KOPT-K1 (cell line): ENCODE measurements around the gene UBE2D3.

Source experiments
- H3K27ac ChIP-seq: fragments of 200-600 bp; sonication (generic); 2 replicates; pipeline ENCODE4 v1.5.1; 2016; ENCODE audit warnings: antibody characterized with exemption, mild to moderate bottlenecking, low read depth, low read length; ENCODE audit not compliant: poor library complexity, severe bottlenecking
- H3K36me3 ChIP-seq: fragments of 200-600 bp; sonication (generic); 2 replicates; pipeline ENCODE4 v1.5.1; 2017; ENCODE audit warnings: antibody characterized with exemption, mild to moderate bottlenecking, low read length, moderate library complexity; ENCODE audit not compliant: insufficient read depth
- H3K9me3 ChIP-seq: fragments of 200-600 bp; sonication (generic); 2 replicates; pipeline ENCODE4 v1.5.1; 2017; ENCODE audit warnings: antibody characterized with exemption, low read length, mild to moderate bottlenecking; ENCODE audit not compliant: insufficient read depth, poor library complexity, severe bottlenecking

The UBE2D3 gene

GRCh38 chr4:102847687-102848086 is 20.3 kb upstream of the UBE2D3 start:
- H3K27ac ChIP-seq, result no peak overlapping the region
- H3K36me3 ChIP-seq, result 0 out of 2 replicates have a peak, but pooled peaks cover 5% of the 10 kb centered on the region
- no peaks in the 10 kb centered on the region for H3K9me3 ChIP-seq

GRCh38 chr4:102843938-102844337 is 16.6 kb upstream of the UBE2D3 start:
- no peak overlapping the region for H3K27ac ChIP-seq
- 0 out of 2 replicates have a peak, but pooled peaks cover 5% of the 10 kb centered on the region for H3K36me3 ChIP-seq
- no peaks in the 10 kb centered on the region for H3K9me3 ChIP-seq

- Histone ChIP-seq H3K27ac (no peak overlapping the region), H3K36me3 (0 out of 2 replicates have a peak, but pooled peaks cover 5% of the 10 kb centered on the region), H3K9me3 (no peaks in the 10 kb centered on the region)
Measured at GRCh38 chr4:102843273-102843672, 15.9 kb upstream of the UBE2D3 start.

GRCh38 chr4:102842367-102842766 is 15.0 kb upstream of the UBE2D3 start:
- no peak overlapping the region for H3K27ac ChIP-seq
- H3K36me3 ChIP-seq, result no peaks in the 10 kb centered on the region
- H3K9me3 ChIP-seq, result no peaks in the 10 kb centered on the region

- H3K27ac ChIP-seq, result no peak overlapping the region
- no peaks in the 10 kb centered on the region for H3K9me3 ChIP-seq
Measured at GRCh38 chr4:102836596-102836995, 9.2 kb upstream of the UBE2D3 start.

GRCh38 chr4:102832667-102833066 is 5.3 kb upstream of the UBE2D3 start:
- Histone ChIP-seq H3K36me3 (no peaks in the 10 kb centered on the region), H3K27ac (no peak overlapping the region), H3K9me3 (no peaks in the 10 kb centered on the region)

More at GRCh38 chr4:102836596-102836995, 9.2 kb upstream of the UBE2D3 start:
- H3K36me3 ChIP-seq, result no peaks in the 10 kb centered on the region

- Histone ChIP-seq H3K27ac (peak overlapping the region; percentile 1), H3K36me3 (no peaks in the 10 kb centered on the region), H3K9me3 (no peaks in the 10 kb centered on the region)
Measured at GRCh38 chr4:102832105-102832504, 4.8 kb upstream of the UBE2D3 start.

- Histone ChIP-seq H3K27ac (no peak overlapping the region), H3K36me3 (peaks cover 13% of the 10 kb centered on the region), H3K9me3 (no peaks in the 10 kb centered on the region)
Measured at GRCh38 chr4:102829803-102830202, 2.5 kb upstream of the UBE2D3 start.

GRCh38 chr4:102828497-102828808 is 1.1 kb upstream of the UBE2D3 start:
- Histone ChIP-seq H3K27ac (peak overlapping the region; percentile 98), H3K9me3 (no peaks in the 10 kb centered on the region), H3K36me3 (peaks cover 26% of the 10 kb centered on the region)

GRCh38 chr4:102827674-102828496 is 534 bp upstream of the UBE2D3 start:
- Histone ChIP-seq H3K36me3 (peaks cover 32% of the 10 kb centered on the region), H3K9me3 (no peaks in the 10 kb centered on the region), H3K27ac (peak overlapping the region; percentile 98)

DNA sequence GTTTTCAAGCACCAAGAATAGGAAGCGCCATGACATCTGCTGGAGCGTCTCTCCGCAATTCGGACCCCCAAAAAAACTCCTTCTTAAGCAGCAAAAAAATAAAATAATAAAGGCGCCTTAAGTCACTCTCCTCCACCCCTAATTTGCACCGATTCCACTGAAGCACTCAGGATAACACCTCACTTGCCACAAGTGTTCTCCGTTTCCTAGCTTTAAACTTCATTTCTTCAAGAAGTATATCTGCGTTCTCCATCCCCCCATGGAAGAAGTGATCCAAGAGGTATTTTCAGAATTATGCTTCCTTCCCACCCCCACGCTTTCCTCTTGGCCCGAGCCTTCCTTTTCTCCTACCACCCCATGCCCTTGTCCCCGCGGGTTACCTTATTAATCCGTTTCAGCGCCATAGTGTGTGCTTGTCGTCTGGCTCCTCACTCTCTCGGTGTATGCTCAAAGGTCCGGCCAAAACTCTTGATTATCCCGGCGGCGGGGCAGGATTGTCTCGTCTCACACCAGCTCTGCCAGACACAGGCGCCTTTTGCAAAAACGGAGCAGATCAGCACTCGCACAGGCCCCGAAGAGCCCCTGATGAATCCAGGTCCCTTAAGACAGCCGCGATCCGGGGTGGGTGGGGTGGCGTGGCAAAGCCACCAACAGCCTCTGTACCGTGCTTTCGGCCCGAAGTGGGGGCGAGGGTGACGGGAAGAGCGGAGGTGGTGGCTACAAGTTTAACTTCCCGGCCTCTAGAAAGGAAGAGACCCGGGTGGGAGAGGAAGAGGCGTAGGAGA is 1.1 kb downstream of the UBE2D3 start:
- H3K9me3 ChIP-seq, result no peaks in the 10 kb centered on the region
- peaks cover 48% of the 10 kb centered on the region for H3K36me3 ChIP-seq
- H3K27ac ChIP-seq, result peak overlapping the region; percentile 98

GRCh38 chr4:102825261-102826091 is 1.9 kb downstream of the UBE2D3 start:
- H3K36me3 ChIP-seq, result peaks cover 56% of the 10 kb centered on the region
- no peaks in the 10 kb centered on the region for H3K9me3 ChIP-seq
- H3K27ac ChIP-seq, result peak overlapping the region; percentile 98

GRCh38 chr4:102824398-102824797 is 3.0 kb downstream of the UBE2D3 start:
- Histone ChIP-seq H3K36me3 (peaks cover 67% of the 10 kb centered on the region), H3K27ac (peak overlapping the region; percentile 98)

GRCh38 chr4:102823897-102824296 is 3.5 kb downstream of the UBE2D3 start:
- Histone ChIP-seq H3K27ac (no peak overlapping the region), H3K9me3 (no peaks in the 10 kb centered on the region), H3K36me3 (peaks cover 72% of the 10 kb centered on the region)

More at GRCh38 chr4:102824398-102824797, 3.0 kb downstream of the UBE2D3 start:
- H3K9me3 ChIP-seq, result no peaks in the 10 kb centered on the region

GRCh38 chr4:102823464-102823863 is 3.9 kb downstream of the UBE2D3 start:
- Histone ChIP-seq H3K27ac (no peak overlapping the region), H3K9me3 (no peaks in the 10 kb centered on the region), H3K36me3 (peaks cover 76% of the 10 kb centered on the region)
